H9 (cell line): ENCODE measurements around the gene FEN1. TPM values are rescaled to one million over a fixed set of nuclear protein-coding genes. Genes with fewer than 3 reads are reported as not detected.

Experiments used
- DNase-seq: peaks from one replicate; pipeline ENCODE4 v3.0.0-alpha.2; 2017
- H2AFZ ChIP-seq: one replicate; pipeline ENCODE4 v1.6.1; 2013; ENCODE audit warnings: mild to moderate bottlenecking, low read length, control low read depth, moderate library complexity
- H2AK5ac ChIP-seq: 2 replicates; pipeline ENCODE4 v1.6.1; 2013; ENCODE audit warnings: low read length, control low read depth, mixed read lengths; ENCODE audit not compliant: insufficient read length
- H2BK120ac ChIP-seq: one replicate; pipeline ENCODE4 v1.6.1; 2013; ENCODE audit warnings: low read depth, mild to moderate bottlenecking, low read length, control low read depth, inconsistent platforms; ENCODE audit not compliant: poor library complexity, severe bottlenecking
- H2BK12ac ChIP-seq: 2 replicates; pipeline ENCODE4 v1.6.1; 2013; ENCODE audit warnings: low read length, control low read depth, mixed read lengths, low read depth; ENCODE audit not compliant: insufficient read length
- H2BK15ac ChIP-seq: 2 replicates; pipeline ENCODE4 v1.6.1; 2013; ENCODE audit warnings: low read depth, low read length, control low read depth
- H2BK20ac ChIP-seq: one replicate; pipeline ENCODE4 v1.6.1; 2013; ENCODE audit warnings: low read depth, mild to moderate bottlenecking, low read length, control low read depth, inconsistent platforms; ENCODE audit not compliant: poor library complexity, severe bottlenecking
- H2BK5ac ChIP-seq: 2 replicates; pipeline ENCODE4 v1.6.1; 2013; ENCODE audit warnings: low read length, control low read depth, mixed read lengths; ENCODE audit not compliant: insufficient read length
- H3K14ac ChIP-seq: 2 replicates; pipeline ENCODE4 v1.6.1; 2013; ENCODE audit warnings: low read length, control low read depth; ENCODE audit not compliant: insufficient read depth
- H3K18ac ChIP-seq: 2 replicates; pipeline ENCODE4 v1.6.1; 2013; ENCODE audit warnings: low read depth, mild to moderate bottlenecking, mixed read lengths, low read length, control low read depth; ENCODE audit not compliant: insufficient read length
- H3K23ac ChIP-seq: 2 replicates; pipeline ENCODE4 v1.6.1; 2013; ENCODE audit warnings: low read length, control low read depth, mixed read lengths, low read depth; ENCODE audit not compliant: insufficient read length
- H3K23me2 ChIP-seq: 2 replicates; pipeline ENCODE4 v1.6.1; 2013; ENCODE audit warnings: low read depth, mild to moderate bottlenecking, mixed read lengths, low read length, control low read depth; ENCODE audit not compliant: insufficient read length, poor library complexity, severe bottlenecking
- H3K27ac ChIP-seq: 2 replicates; pipeline ENCODE4 v1.5.1; 2013; ENCODE audit warnings: low read length, control low read depth, mixed read lengths, low read depth; ENCODE audit not compliant: insufficient read length
- H3K27me3 ChIP-seq: 2 replicates; pipeline ENCODE4 v1.6.1; 2013; ENCODE audit warnings: low read length, control low read depth, inconsistent platforms; ENCODE audit not compliant: insufficient read depth
- H3K4ac ChIP-seq: 2 replicates; pipeline ENCODE4 v1.6.1; 2013; ENCODE audit warnings: low read depth, mild to moderate bottlenecking, control low read depth, inconsistent platforms, low read length, moderate library complexity
- H3K4me1 ChIP-seq: 2 replicates; pipeline ENCODE4 v1.6.1; 2013; ENCODE audit warnings: low read length, control low read depth, inconsistent platforms; ENCODE audit not compliant: insufficient read depth
- H3K4me2 ChIP-seq: 2 replicates; pipeline ENCODE4 v1.6.1; 2013; ENCODE audit warnings: low read length, control low read depth, mixed read lengths; ENCODE audit not compliant: insufficient read length, insufficient read depth
- H3K56ac ChIP-seq: 2 replicates; pipeline ENCODE4 v1.6.1; 2013; ENCODE audit warnings: low read depth, mild to moderate bottlenecking, mixed read lengths, low read length, control low read depth; ENCODE audit not compliant: insufficient read length
- H3K79me1 ChIP-seq: 2 replicates; pipeline ENCODE4 v1.6.1; 2013; ENCODE audit warnings: low read depth, mild to moderate bottlenecking, moderate library complexity, low read length, control low read depth, inconsistent platforms; ENCODE audit not compliant: insufficient read depth, poor library complexity, severe bottlenecking
- H3K79me2 ChIP-seq: 2 replicates; pipeline ENCODE4 v1.6.1; 2013; ENCODE audit warnings: low read length, control low read depth, inconsistent platforms; ENCODE audit not compliant: insufficient read depth
- H3K9ac ChIP-seq: 2 replicates; pipeline ENCODE4 v1.6.1; 2013; ENCODE audit warnings: low read length, control low read depth, mixed read lengths; ENCODE audit not compliant: insufficient read length; ENCODE audit errors: extremely low read depth
- H3K9me3 ChIP-seq: one replicate; pipeline ENCODE4 v1.6.1; 2013; ENCODE audit warnings: low read depth, low read length, inconsistent platforms; ENCODE audit not compliant: control insufficient read depth
- H3T11ph ChIP-seq: one replicate; pipeline ENCODE4 v1.6.1; 2013; ENCODE audit warnings: mild to moderate bottlenecking, low read length, control low read depth, inconsistent platforms
- H4K20me1 ChIP-seq: one replicate; pipeline ENCODE4 v1.6.1; 2013; ENCODE audit not compliant: control insufficient read depth, insufficient read length, insufficient read depth
- H4K5ac ChIP-seq: 2 replicates; pipeline ENCODE4 v1.6.1; 2013; ENCODE audit warnings: low read depth, mild to moderate bottlenecking, mixed read lengths, low read length, control low read depth; ENCODE audit not compliant: insufficient read length
- H4K8ac ChIP-seq: replicated peaks from 2 replicates; pipeline ENCODE4 v1.6.1; 2013; ENCODE audit warnings: low read length, control low read depth, mixed read lengths, low read depth; ENCODE audit not compliant: insufficient read length
- H4K91ac ChIP-seq: 2 replicates; pipeline ENCODE4 v1.6.1; 2013; ENCODE audit warnings: low read depth, mild to moderate bottlenecking, moderate library complexity, mixed read lengths, low read length, control low read depth; ENCODE audit not compliant: insufficient read length
- H3K27ac Mint-ChIP-seq, 3 experiments: 2 replicates in 2 of 3; 3 replicates in 1 of 3; pipeline ENCODE4 v1.8.0; 2020 to 2021; ENCODE audit warnings: mixed read lengths in 3 of 3, mild to moderate bottlenecking in 1 of 3, moderate library complexity in 1 of 3
- H3K27me3 Mint-ChIP-seq: 2 replicates; pipeline ENCODE4 v1.8.0; 2021; ENCODE audit warnings: low read depth, mild to moderate bottlenecking, moderate library complexity, mixed read lengths
- H3K36me3 Mint-ChIP-seq, 3 experiments: 2 replicates in 2 of 3; 3 replicates in 1 of 3; pipeline ENCODE4 v1.8.0; 2020 to 2021; ENCODE audit warnings: low read depth in 3 of 3, mixed read lengths in 3 of 3; ENCODE audit not compliant: insufficient read depth in 1 of 3
- H3K4me1 Mint-ChIP-seq, 2 experiments: 2 replicates each; pipeline ENCODE4 v1.8.0; 2020; ENCODE audit warnings: mixed read lengths in 2 of 2
- H3K4me3 Mint-ChIP-seq, 2 experiments: 2 replicates in 1 of 2; 3 replicates in 1 of 2; pipeline ENCODE4 v1.8.0; 2020 to 2021; ENCODE audit warnings: mild to moderate bottlenecking in 2 of 2, mixed read lengths in 2 of 2, moderate library complexity in 1 of 2
- H3K9me3 Mint-ChIP-seq, 2 experiments: 2 replicates in 1 of 2; 3 replicates in 1 of 2; pipeline ENCODE4 v1.8.0; 2020; ENCODE audit warnings: mild to moderate bottlenecking in 2 of 2, mixed read lengths in 2 of 2, moderate library complexity in 1 of 2
- CTCF ChIP-seq: fragments of 200-600 bp; sonication (generic); conservative IDR thresholded peaks from 3 replicates; pipeline ENCODE4 v1.8.0; 2021; ENCODE audit warnings: antibody characterized with exemption, mild to moderate bottlenecking
- WGBS: extraction: QIAGEN DNeasy Blood & Tissue Kit; methylation state at CpG from one replicate; pipeline ENCODE4 v1.1.7; 2013; ENCODE audit warnings: missing lambda C conversion rate, low lambda C conversion rate, mixed read lengths; ENCODE audit not compliant: insufficient read length; ENCODE audit errors: extremely low coverage; 5-methylcytosine and 5-hydroxymethylcytosine counted together
- total RNA-seq: library from RNA; stranded (reverse); gene quantifications from 2 replicates; pipeline ENCODE4 v1.2.1, GENCODE V29; 2021

The FEN1 gene
- total RNA-seq, 1 experiment from 2014 or later = 114 TPM

DNA sequence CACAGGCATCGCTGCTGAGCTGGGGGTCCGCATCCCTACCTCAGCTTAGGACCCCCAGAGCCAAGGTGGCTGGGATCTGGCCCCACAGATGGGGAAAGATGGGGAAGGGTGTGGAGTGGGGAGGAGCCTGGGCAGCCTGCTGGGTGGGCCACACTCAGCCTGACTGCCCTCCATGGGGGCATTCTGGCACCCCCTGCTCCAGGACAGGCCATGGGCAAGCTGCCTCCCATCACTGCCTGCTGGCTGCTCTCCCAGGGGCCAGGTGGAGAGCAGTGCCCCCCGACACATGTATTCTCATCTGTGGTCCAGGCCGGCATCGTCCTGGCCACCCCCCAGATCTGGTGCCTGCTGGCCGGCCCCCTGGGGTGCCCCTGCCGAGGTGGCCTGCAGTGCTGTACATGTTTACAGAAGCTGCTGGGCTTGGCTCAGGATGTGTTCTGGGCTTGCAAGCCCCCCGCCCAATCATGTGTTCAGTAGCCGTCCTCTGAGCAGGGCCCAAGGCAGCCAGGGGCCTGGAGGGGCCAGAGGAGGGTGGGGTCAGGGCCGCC is 48.0 kb upstream of the FEN1 start:
- Mint-ChIP-seq H3K4me1 (peaks cover 19 to 31% of the 10 kb centered on the region in 2 experiments), H3K4me3 (no peak overlapping the region), H3K27ac (no peak overlapping the region), H3K36me3 (peaks cover 8 to 17% (median 8%) of the 10 kb centered on the region in 3 experiments; a peak in 5 of 7 replicates), H3K9me3 (no peaks in the 10 kb centered on the region; a peak in 2 of 5 replicates), H3K27me3 (peaks cover 4% of the 10 kb centered on the region)
- Histone ChIP-seq H3K27me3 (no peaks in the 10 kb centered on the region), H4K5ac (no peak overlapping the region), H3K27ac (no peak overlapping the region), H3K79me1 (no peaks in the 10 kb centered on the region), H4K20me1 (no peaks in the 10 kb centered on the region), H2AFZ (no peak overlapping the region), H4K91ac (no peak overlapping the region), H3K4me2 (no peak overlapping the region), H3K23ac (no peak overlapping the region), H4K8ac (no peak overlapping the region), H2BK5ac (no peak overlapping the region), H2BK12ac (no peak overlapping the region), H3T11ph (no peak overlapping the region), H3K9ac (no peak overlapping the region), H3K4ac (no peak overlapping the region), H3K4me1 (peaks cover 2% of the 10 kb centered on the region; the same call in 1 of the 2 replicates), H3K56ac (no peak overlapping the region), H2BK15ac (no peak overlapping the region), H2BK120ac (no peak overlapping the region), H2AK5ac (no peak overlapping the region), H3K18ac (no peak overlapping the region), H3K79me2 (no peaks in the 10 kb centered on the region), H3K23me2 (no peaks in the 10 kb centered on the region), H3K9me3 (no peaks in the 10 kb centered on the region), H3K14ac (no peak overlapping the region), H2BK20ac (no peak overlapping the region)
- no peak for DNase-seq
- no peak for TF ChIP-seq CTCF
- WGBS = no CpG with 5 or more reads among the region's 10 CpGs
